ENCODE measurements around the gene NDUFA8.

The NDUFA8 gene

DNA sequence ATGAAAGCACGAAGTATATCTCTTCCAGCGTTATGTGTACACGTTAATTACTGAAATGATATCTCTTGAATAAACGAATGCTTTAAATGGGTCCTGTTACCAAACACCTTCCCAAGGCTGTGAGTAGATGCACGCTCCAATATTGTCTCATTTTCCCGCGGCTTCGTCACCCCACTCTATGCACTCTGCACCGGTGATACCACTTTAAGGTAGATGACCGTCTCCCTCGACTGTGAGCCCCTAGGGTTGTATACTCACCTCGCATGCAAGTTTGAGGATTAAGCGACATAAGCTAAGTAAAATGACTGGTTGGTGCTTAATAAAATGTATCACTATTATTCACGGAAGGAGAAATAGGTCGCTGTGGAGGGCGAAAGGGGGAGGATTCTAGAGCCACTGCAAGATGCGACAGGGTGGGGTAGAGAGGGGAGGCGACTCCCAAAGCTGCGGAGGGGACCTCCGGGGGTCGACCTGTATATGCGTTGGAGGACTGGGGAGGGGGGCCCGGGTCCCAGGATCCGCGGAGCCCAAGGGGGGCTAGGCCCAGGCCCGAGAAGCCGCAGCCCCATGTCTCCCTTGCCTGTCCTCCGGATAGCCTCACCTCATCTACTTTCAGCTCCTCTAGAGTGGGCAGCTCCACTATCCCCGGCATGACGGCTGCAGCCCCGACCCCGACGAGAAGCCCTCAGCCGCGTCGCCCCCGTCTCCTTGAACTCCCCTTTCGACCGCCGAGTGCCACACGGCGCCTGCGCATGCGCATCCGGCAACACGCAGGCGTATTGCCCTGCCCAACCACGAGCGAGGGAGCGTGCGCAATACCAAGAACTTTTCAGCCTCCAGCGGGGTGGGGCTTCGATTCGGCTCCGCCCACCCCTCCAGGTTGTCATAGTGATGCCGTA, at the start of gene NDUFA8, which contains the start of gene MORN5:
TSS of gene NDUFA8 (minus strand) at position 754 of the 899 bp plus-strand sequence. CDS start at position 652, 102 bp downstream.
TSS of gene MORN5 (plus strand) at position 883 of the 899 bp plus-strand sequence. CDS start 65 bp downstream, outside the sequence.
- peak within 1 kb of the TSS; percentile 89 to 97 for H3K4me3 ChIP-seq (ENCODE audit: low read length in 2 of 2)
- peak within 1 kb of the TSS; percentile 94 to 95 for H3K9ac ChIP-seq (ENCODE audit: low read depth in 1 of 2, low read length in 2 of 2)
- no peaks in the 10 kb centered on the region for H3K36me3 ChIP-seq (ENCODE audit: control insufficient read depth in 2 of 2, insufficient read depth in 2 of 2, low read length in 2 of 2)
- peak within 1 kb of the TSS; percentile 65 to 80 for H3K27ac ChIP-seq (ENCODE audit: low read depth in 2 of 2, low read length in 2 of 2)
- H3K27me3 ChIP-seq (ENCODE audit: control insufficient read depth in 2 of 2, insufficient read depth in 2 of 2, low read length in 2 of 2) = no peaks in the 10 kb centered on the region
- no peaks in the 10 kb centered on the region for H3K9me3 ChIP-seq (ENCODE audit: control insufficient read depth in 2 of 2, low read length in 2 of 2)
- H3K4me1 ChIP-seq (ENCODE audit: control insufficient read depth in 2 of 2, insufficient read depth in 2 of 2, low read length in 2 of 2) = peaks cover 4 to 11% of the 10 kb centered on the region in 2 donors

- Histone ChIP-seq H3K27ac (ENCODE audit: low read depth in 2 of 2, low read length in 2 of 2) (no peak overlapping the region), H3K4me1 (ENCODE audit: control insufficient read depth in 2 of 2, insufficient read depth in 2 of 2, low read length in 2 of 2) (no peaks in the 10 kb centered on the region), H3K9me3 (ENCODE audit: control insufficient read depth in 2 of 2, low read length in 2 of 2) (no peaks in the 10 kb centered on the region), H3K9ac (ENCODE audit: low read depth in 1 of 2, low read length in 2 of 2) (no peak overlapping the region), H3K27me3 (ENCODE audit: control insufficient read depth in 2 of 2, insufficient read depth in 2 of 2, low read length in 2 of 2) (peaks cover 0 to 10% of the 10 kb centered on the region in 2 donors), H3K4me3 (ENCODE audit: low read length in 2 of 2) (no peak overlapping the region), H3K36me3 (ENCODE audit: control insufficient read depth in 2 of 2, insufficient read depth in 2 of 2, low read length in 2 of 2) (no peaks in the 10 kb centered on the region)
Measured at GRCh38 chr9:122207096-122207495, 47.5 kb upstream of the NDUFA8 start.

GRCh38 chr9:122206118-122207046, 46.8 kb upstream of the NDUFA8 start:
- Histone ChIP-seq H3K36me3 (ENCODE audit: control insufficient read depth in 2 of 2, insufficient read depth in 2 of 2, low read length in 2 of 2) (no peaks in the 10 kb centered on the region), H3K4me3 (ENCODE audit: low read length in 2 of 2) (no peak overlapping the region), H3K27me3 (ENCODE audit: control insufficient read depth in 2 of 2, insufficient read depth in 2 of 2, low read length in 2 of 2) (peaks cover 0 to 2% of the 10 kb centered on the region in 2 donors), H3K9me3 (ENCODE audit: control insufficient read depth in 2 of 2, low read length in 2 of 2) (no peaks in the 10 kb centered on the region), H3K4me1 (ENCODE audit: control insufficient read depth in 2 of 2, insufficient read depth in 2 of 2, low read length in 2 of 2) (no peaks in the 10 kb centered on the region), H3K27ac (ENCODE audit: low read depth in 2 of 2, low read length in 2 of 2) (no peak overlapping the region), H3K9ac (ENCODE audit: low read depth in 1 of 2, low read length in 2 of 2) (no peak overlapping the region)

DNA sequence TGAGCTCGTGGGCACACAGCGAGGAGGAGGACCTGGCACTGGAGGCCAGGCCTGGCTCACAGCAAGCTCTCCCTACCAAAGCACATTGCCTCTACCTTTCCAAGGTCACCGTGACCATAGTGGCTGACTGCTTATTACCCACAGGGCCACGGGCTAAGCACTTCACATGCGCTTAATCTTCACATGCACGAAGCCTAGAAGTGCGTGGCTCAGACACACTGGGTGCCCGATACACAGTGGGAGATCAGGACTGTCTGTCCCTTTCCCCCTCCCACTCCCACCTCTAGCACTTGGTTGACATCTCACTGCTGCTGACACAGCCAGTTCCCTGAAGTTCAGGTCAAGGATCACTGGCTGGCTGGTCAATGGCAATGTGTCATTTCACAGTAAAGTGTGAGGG, 45.6 kb upstream of the NDUFA8 start:
- Histone ChIP-seq H3K4me1 (ENCODE audit: control insufficient read depth in 2 of 2, insufficient read depth in 2 of 2, low read length in 2 of 2) (no peaks in the 10 kb centered on the region), H3K4me3 (ENCODE audit: low read length in 2 of 2) (no peak overlapping the region), H3K27me3 (ENCODE audit: control insufficient read depth in 2 of 2, insufficient read depth in 2 of 2, low read length in 2 of 2) (no peaks in the 10 kb centered on the region), H3K27ac (ENCODE audit: low read depth in 2 of 2, low read length in 2 of 2) (no peak overlapping the region), H3K9me3 (ENCODE audit: control insufficient read depth in 2 of 2, low read length in 2 of 2) (no peaks in the 10 kb centered on the region), H3K9ac (ENCODE audit: low read depth in 1 of 2, low read length in 2 of 2) (no peak overlapping the region), H3K36me3 (ENCODE audit: control insufficient read depth in 2 of 2, insufficient read depth in 2 of 2, low read length in 2 of 2) (no peaks in the 10 kb centered on the region)

- Histone ChIP-seq H3K36me3 (ENCODE audit: control insufficient read depth in 2 of 2, insufficient read depth in 2 of 2, low read length in 2 of 2) (no peaks in the 10 kb centered on the region), H3K4me1 (ENCODE audit: control insufficient read depth in 2 of 2, insufficient read depth in 2 of 2, low read length in 2 of 2) (no peaks in the 10 kb centered on the region), H3K27ac (ENCODE audit: low read depth in 2 of 2, low read length in 2 of 2) (no peak overlapping the region), H3K9me3 (ENCODE audit: control insufficient read depth in 2 of 2, low read length in 2 of 2) (no peaks in the 10 kb centered on the region), H3K9ac (ENCODE audit: low read depth in 1 of 2, low read length in 2 of 2) (no peak overlapping the region), H3K27me3 (ENCODE audit: control insufficient read depth in 2 of 2, insufficient read depth in 2 of 2, low read length in 2 of 2) (no peaks in the 10 kb centered on the region), H3K4me3 (ENCODE audit: low read length in 2 of 2) (no peak overlapping the region)
Measured at GRCh38 chr9:122204491-122204890, 44.9 kb upstream of the NDUFA8 start.

- H3K9ac ChIP-seq (ENCODE audit: low read depth in 1 of 2, low read length in 2 of 2) = no peak overlapping the region
- H3K9me3 ChIP-seq (ENCODE audit: control insufficient read depth in 2 of 2, low read length in 2 of 2) = no peaks in the 10 kb centered on the region
- no peaks in the 10 kb centered on the region for H3K4me1 ChIP-seq (ENCODE audit: control insufficient read depth in 2 of 2, insufficient read depth in 2 of 2, low read length in 2 of 2)
- no peaks in the 10 kb centered on the region for H3K27me3 ChIP-seq (ENCODE audit: control insufficient read depth in 2 of 2, insufficient read depth in 2 of 2, low read length in 2 of 2)
- no peaks in the 10 kb centered on the region for H3K36me3 ChIP-seq (ENCODE audit: control insufficient read depth in 2 of 2, insufficient read depth in 2 of 2, low read length in 2 of 2)
- H3K4me3 ChIP-seq (ENCODE audit: low read length in 2 of 2) = no peak overlapping the region
- no peak overlapping the region for H3K27ac ChIP-seq (ENCODE audit: low read depth in 2 of 2, low read length in 2 of 2)
Measured at GRCh38 chr9:122204055-122204454, 44.5 kb upstream of the NDUFA8 start.

DNA sequence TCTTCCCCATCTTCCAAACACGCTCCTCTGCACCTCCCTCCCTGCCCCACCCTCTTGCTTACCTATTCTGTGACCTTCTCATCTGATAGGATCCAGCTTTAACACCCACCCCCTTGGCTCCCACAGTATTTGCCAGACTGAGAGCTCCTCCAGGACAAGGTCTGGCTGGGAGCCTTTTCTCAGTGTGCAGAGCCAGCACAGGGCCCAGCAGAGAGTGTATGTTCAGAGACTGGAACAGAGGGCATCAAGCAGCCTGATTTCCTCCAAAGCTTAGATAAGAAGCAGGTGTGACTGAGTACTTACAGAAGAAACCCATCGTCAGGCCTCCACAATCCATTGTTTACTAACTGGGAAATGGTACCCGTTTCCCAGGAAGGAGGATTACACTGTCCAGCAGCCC, 42.5 kb upstream of the NDUFA8 start:
- H3K4me3 ChIP-seq (ENCODE audit: low read length in 2 of 2) = no peak overlapping the region
- H3K27ac ChIP-seq (ENCODE audit: low read depth in 2 of 2, low read length in 2 of 2) = no peak overlapping the region
- H3K4me1 ChIP-seq (ENCODE audit: control insufficient read depth in 2 of 2, insufficient read depth in 2 of 2, low read length in 2 of 2) = peaks cover 3% of the 10 kb centered on the region in 2 donors
- no peak overlapping the region for H3K9ac ChIP-seq (ENCODE audit: low read depth in 1 of 2, low read length in 2 of 2)
- H3K36me3 ChIP-seq (ENCODE audit: control insufficient read depth in 2 of 2, insufficient read depth in 2 of 2, low read length in 2 of 2) = no peaks in the 10 kb centered on the region
- no peaks in the 10 kb centered on the region for H3K27me3 ChIP-seq (ENCODE audit: control insufficient read depth in 2 of 2, insufficient read depth in 2 of 2, low read length in 2 of 2)
- H3K9me3 ChIP-seq (ENCODE audit: control insufficient read depth in 2 of 2, low read length in 2 of 2) = no peaks in the 10 kb centered on the region

DNA sequence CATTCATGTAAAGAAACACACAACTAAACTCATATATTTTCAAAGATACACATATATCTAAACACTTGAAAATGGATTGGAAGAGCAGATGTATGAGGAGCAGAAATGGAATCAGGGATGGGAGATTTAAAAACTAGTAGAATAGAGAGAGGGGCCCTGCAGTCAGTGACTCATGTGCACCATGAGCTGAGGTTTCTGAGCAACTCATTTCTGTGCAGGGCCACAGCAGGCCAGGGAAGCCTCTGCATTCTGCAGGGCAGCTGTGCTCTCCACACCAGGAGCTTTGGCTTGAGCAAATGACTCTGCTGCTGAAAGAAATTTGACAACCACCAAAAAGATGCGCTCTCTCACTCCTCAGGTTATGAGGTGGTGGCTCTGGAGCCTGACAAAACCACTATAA, 42.1 kb upstream of the NDUFA8 start:
- H3K27me3 ChIP-seq (ENCODE audit: control insufficient read depth in 2 of 2, insufficient read depth in 2 of 2, low read length in 2 of 2) = no peaks in the 10 kb centered on the region
- H3K4me3 ChIP-seq (ENCODE audit: low read length in 2 of 2) = no peak overlapping the region
- no peak overlapping the region for H3K27ac ChIP-seq (ENCODE audit: low read depth in 2 of 2, low read length in 2 of 2)
- H3K9me3 ChIP-seq (ENCODE audit: control insufficient read depth in 2 of 2, low read length in 2 of 2) = no peaks in the 10 kb centered on the region
- H3K4me1 ChIP-seq (ENCODE audit: control insufficient read depth in 2 of 2, insufficient read depth in 2 of 2, low read length in 2 of 2) = peaks cover 3% of the 10 kb centered on the region in 2 donors
- H3K36me3 ChIP-seq (ENCODE audit: control insufficient read depth in 2 of 2, insufficient read depth in 2 of 2, low read length in 2 of 2) = no peaks in the 10 kb centered on the region
- no peak overlapping the region for H3K9ac ChIP-seq (ENCODE audit: low read depth in 1 of 2, low read length in 2 of 2)

DNA sequence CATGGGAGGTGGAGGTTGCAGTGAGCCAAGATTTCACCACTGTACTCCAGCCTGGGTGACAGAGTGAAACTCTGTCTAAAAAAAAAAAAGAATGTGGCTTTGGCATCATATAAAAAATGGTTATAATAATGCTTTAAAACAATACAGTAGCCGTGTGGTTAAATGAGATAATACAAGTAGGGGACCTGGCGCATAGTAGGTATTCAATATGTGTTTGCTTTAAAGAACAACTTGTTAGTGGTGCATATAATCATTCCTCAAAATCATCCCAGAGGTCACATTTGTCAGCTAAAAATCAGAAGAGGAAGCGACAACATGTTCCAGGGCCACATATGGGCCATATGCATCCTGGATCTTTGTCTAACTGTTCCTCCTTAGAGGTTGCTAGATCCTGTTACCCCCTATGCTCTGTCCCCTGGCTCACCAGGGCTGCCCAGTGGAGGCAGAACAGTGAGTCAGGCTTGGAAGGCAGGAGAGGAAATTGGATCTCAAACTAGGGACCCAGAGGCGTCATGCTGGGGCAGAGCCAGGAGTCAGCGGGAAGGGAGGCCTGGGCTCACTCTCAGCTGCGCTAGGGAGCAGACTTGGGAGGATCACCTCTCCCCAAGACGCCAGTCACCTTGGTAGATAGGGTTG, 41.5 kb upstream of the NDUFA8 start:
- Histone ChIP-seq H3K36me3 (ENCODE audit: control insufficient read depth in 2 of 2, insufficient read depth in 2 of 2, low read length in 2 of 2) (no peaks in the 10 kb centered on the region), H3K4me1 (ENCODE audit: control insufficient read depth in 2 of 2, insufficient read depth in 2 of 2, low read length in 2 of 2) (peaks cover 3% of the 10 kb centered on the region in 2 donors), H3K4me3 (ENCODE audit: low read length in 2 of 2) (no peak overlapping the region), H3K27ac (ENCODE audit: low read depth in 2 of 2, low read length in 2 of 2) (no peak overlapping the region), H3K9ac (ENCODE audit: low read depth in 1 of 2, low read length in 2 of 2) (no peak overlapping the region), H3K27me3 (ENCODE audit: control insufficient read depth in 2 of 2, insufficient read depth in 2 of 2, low read length in 2 of 2) (no peaks in the 10 kb centered on the region), H3K9me3 (ENCODE audit: control insufficient read depth in 2 of 2, low read length in 2 of 2) (no peaks in the 10 kb centered on the region)
